OCI-LY1 (cell line): ENCODE results near the gene SIRT6.

ENCODE experiments used
- EZH2 ChIP-seq: fragments of 200-600 bp; sonication (generic), shearing (Covaris generic); IDR thresholded peaks from 2 replicates; pipeline ENCODE4 v1.8.0; 2017; ENCODE audit warnings: borderline replicate concordance, mixed run types, mild to moderate bottlenecking, antibody characterized with exemption, low read length, moderate library complexity, mixed read lengths
- TF ChIP-seq, protein P1 (sequence below): fragments of 200-600 bp; sonication (generic), shearing (Covaris generic); IDR thresholded peaks from 2 replicates; pipeline ENCODE4 v1.5.1; 2017; ENCODE audit warnings: mild to moderate bottlenecking, antibody characterized with exemption, low read length, moderate library complexity, mixed read lengths

DNA sequence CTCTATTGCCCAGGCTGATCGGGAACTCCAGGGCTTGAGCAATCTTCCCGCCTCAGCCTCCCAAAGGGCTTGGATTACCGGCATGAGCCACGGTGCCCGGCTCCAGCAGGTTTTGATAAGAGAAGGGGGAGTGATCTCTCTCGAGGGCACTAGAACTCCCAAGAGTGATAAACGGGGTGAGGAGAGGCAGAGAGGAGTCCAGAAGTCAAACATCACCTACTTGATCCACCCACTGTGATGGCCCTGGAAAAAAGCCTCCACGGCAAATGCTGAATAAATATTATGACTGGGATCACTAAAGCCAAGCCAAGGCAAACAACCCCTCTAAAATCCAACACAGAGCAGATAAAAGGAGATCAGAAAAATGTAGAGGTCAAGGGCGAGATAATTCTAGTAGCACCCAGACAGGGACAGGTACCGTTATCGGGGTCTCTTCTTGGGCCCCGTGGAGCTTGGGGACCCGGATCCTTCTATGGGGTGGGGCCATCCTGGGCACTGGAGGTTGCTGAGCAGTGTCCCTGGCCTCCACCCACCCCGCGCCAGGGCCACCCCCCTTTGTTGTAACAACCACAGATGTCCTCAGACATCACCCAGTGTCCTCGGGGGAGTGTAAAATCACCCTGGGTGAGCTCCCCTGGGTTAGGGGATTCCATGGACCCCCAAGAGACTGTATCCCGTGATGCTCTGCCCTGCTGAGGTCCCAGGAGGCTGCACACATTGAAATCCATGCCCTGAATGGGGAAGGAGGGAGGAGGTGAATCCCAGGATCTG, 32.7 kb downstream of the SIRT6 start:
- TF ChIP-seq, protein P1, sequence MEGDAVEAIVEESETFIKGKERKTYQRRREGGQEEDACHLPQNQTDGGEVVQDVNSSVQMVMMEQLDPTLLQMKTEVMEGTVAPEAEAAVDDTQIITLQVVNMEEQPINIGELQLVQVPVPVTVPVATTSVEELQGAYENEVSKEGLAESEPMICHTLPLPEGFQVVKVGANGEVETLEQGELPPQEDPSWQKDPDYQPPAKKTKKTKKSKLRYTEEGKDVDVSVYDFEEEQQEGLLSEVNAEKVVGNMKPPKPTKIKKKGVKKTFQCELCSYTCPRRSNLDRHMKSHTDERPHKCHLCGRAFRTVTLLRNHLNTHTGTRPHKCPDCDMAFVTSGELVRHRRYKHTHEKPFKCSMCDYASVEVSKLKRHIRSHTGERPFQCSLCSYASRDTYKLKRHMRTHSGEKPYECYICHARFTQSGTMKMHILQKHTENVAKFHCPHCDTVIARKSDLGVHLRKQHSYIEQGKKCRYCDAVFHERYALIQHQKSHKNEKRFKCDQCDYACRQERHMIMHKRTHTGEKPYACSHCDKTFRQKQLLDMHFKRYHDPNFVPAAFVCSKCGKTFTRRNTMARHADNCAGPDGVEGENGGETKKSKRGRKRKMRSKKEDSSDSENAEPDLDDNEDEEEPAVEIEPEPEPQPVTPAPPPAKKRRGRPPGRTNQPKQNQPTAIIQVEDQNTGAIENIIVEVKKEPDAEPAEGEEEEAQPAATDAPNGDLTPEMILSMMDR, result no peak
- no peak for TF ChIP-seq EZH2
